HepG2 (cell line): ENCODE data around the gene PA2G4. TPM values are rescaled to one million over a fixed set of nuclear protein-coding genes. Genes with fewer than 3 reads are reported as not detected.

Experiments
- ATF1 ChIP-seq: IDR thresholded peaks from 2 replicates; pipeline ENCODE4 v1.6.1; 2016; ENCODE audit warnings: mild to moderate bottlenecking, control low read depth
- FOSL1 ChIP-seq: sonication (generic); formaldehyde crosslinking; IDR thresholded peaks from 2 replicates; pipeline ENCODE4 v1.9.0; 2021; ENCODE audit warnings: missing genetic modification reagents, borderline replicate concordance
- HNF4A ChIP-seq: sonication (generic); formaldehyde crosslinking; IDR thresholded peaks from 2 replicates; pipeline ENCODE4 v1.4.0; 2020; ENCODE audit warnings: missing genetic modification reagents
- HNRNPK ChIP-seq: fragments of 200-400 bp; formaldehyde crosslinking; IDR thresholded peaks from 2 replicates; pipeline ENCODE4 v1.6.1; 2018; ENCODE audit warnings: low read length, low read depth, moderate library complexity, mild to moderate bottlenecking; ENCODE audit not compliant: poor library complexity, severe bottlenecking
- HOXA5 ChIP-seq: sonication (generic); formaldehyde crosslinking; IDR thresholded peaks from 2 replicates; pipeline ENCODE4 v1.4.0; 2020; ENCODE audit warnings: missing genetic modification reagents
- IRX3 ChIP-seq: sonication (generic); formaldehyde crosslinking; IDR thresholded peaks from 2 replicates; pipeline ENCODE4 v1.8.1; 2023; ENCODE audit warnings: mild to moderate bottlenecking, low read depth, missing genetic modification reagents, borderline replicate concordance
- KMT2B ChIP-seq: IDR thresholded peaks from 2 replicates; pipeline ENCODE4 v1.6.1; 2016; ENCODE audit warnings: missing genetic modification reagents, missing compliant biosample characterization
- MAFF ChIP-seq: IDR thresholded peaks from 2 replicates; pipeline ENCODE4 v1.6.1; 2011; ENCODE audit warnings: low read depth, low read length, improper control_type of control experiment
- SP4 ChIP-seq: sonication (generic); formaldehyde crosslinking; IDR thresholded peaks from 2 replicates; pipeline ENCODE4 v1.8.1; 2023; ENCODE audit warnings: mild to moderate bottlenecking, missing genetic modification reagents
- ZBTB7A ChIP-seq: sonication (generic); formaldehyde crosslinking; IDR thresholded peaks from 2 replicates; pipeline ENCODE4 v1.8.0; 2022; ENCODE audit warnings: mild to moderate bottlenecking, missing genetic modification reagents
- ZNF224 ChIP-seq: sonication (generic); formaldehyde crosslinking; IDR thresholded peaks from 2 replicates; pipeline ENCODE4 v1.5.0; 2020; ENCODE audit warnings: mild to moderate bottlenecking, missing genetic modification reagents
- ZNF281 ChIP-seq: sonication (generic); formaldehyde crosslinking; IDR thresholded peaks from 2 replicates; pipeline ENCODE4 v1.4.0; 2020; ENCODE audit warnings: missing genetic modification reagents, borderline replicate concordance
- ZNF317 ChIP-seq: sonication (generic); formaldehyde crosslinking; IDR thresholded peaks from 2 replicates; pipeline ENCODE4 v1.5.0; 2020; ENCODE audit warnings: mild to moderate bottlenecking, missing genetic modification reagents
- ZNF546 ChIP-seq: sonication (generic); formaldehyde crosslinking; conservative IDR thresholded peaks from 2 replicates; pipeline ENCODE4 v1.8.1; 2023; ENCODE audit warnings: mild to moderate bottlenecking, missing genetic modification reagents
- ZNF557 ChIP-seq: sonication (generic); formaldehyde crosslinking; IDR thresholded peaks from 2 replicates; pipeline ENCODE4 v1.4.0; 2020; ENCODE audit warnings: missing genetic modification reagents
- ZNF562 ChIP-seq: sonication (generic); formaldehyde crosslinking; IDR thresholded peaks from 2 replicates; pipeline ENCODE4 v1.8.0; 2022; ENCODE audit warnings: missing genetic modification reagents, borderline replicate concordance
- ZNF577 ChIP-seq: sonication (generic); formaldehyde crosslinking; IDR thresholded peaks from 2 replicates; pipeline ENCODE4 v1.4.0; 2020; ENCODE audit warnings: mild to moderate bottlenecking, low read depth, missing genetic modification reagents, borderline replicate concordance
- ZNF609 ChIP-seq: sonication (generic); formaldehyde crosslinking; IDR thresholded peaks from 2 replicates; pipeline ENCODE4 v1.4.0; 2020; ENCODE audit warnings: mild to moderate bottlenecking, missing genetic modification reagents, borderline replicate concordance
- ZNF660 ChIP-seq: sonication (generic); formaldehyde crosslinking; IDR thresholded peaks from 2 replicates; pipeline ENCODE4 v1.5.1; 2020; ENCODE audit warnings: mild to moderate bottlenecking, low read depth, missing genetic modification reagents, borderline replicate concordance
- ZNF740 ChIP-seq: sonication (generic); formaldehyde crosslinking; IDR thresholded peaks from 2 replicates; pipeline ENCODE4 v1.4.0; 2020; ENCODE audit warnings: missing genetic modification reagents
- ZSCAN9 ChIP-seq: IDR thresholded peaks from 2 replicates; pipeline ENCODE4 v1.6.1; 2016; ENCODE audit warnings: borderline replicate concordance
- ZZZ3 ChIP-seq: sonication (generic); formaldehyde crosslinking; IDR thresholded peaks from 2 replicates; pipeline ENCODE4 v1.4.0; 2020; ENCODE audit warnings: missing genetic modification reagents, mild to moderate bottlenecking, borderline replicate concordance
- polyA plus RNA-seq, 8 experiments: library from polyadenylated mRNA; depleted of rRNA in 3 of 8; stranded (reverse) in 7 of 8; unstranded in 1 of 8; fragments of >200 nt; fragmentation: Illumina TruSeq in 4 of 8; extraction: Trizol in 4 of 8; gene quantifications; 2 replicates each; pipeline versions ENCODE4 v1.2.1 to v1.2.3, GENCODE V29; 2011 to 2016; ENCODE audit warnings: low read depth in 4 of 8, missing spikeins in 1 of 8, mixed read lengths in 1 of 8; ENCODE audit not compliant: insufficient read depth in 1 of 8
- total RNA-seq, 5 experiments: library from RNA; depleted of rRNA; stranded (reverse); fragments of >200 nt; fragmentation: Illumina TruSeq; extraction: Trizol; gene quantifications; 2 replicates each; pipeline ENCODE4 v1.2.3, GENCODE V29; 2016; ENCODE audit warnings: low read depth in 1 of 5
- TF ChIP-seq, protein P1 (sequence below): sonication (generic); formaldehyde crosslinking; IDR thresholded peaks from 2 replicates; pipeline ENCODE4 v1.4.0; 2020; ENCODE audit warnings: mild to moderate bottlenecking, missing genetic modification reagents

PA2G4 gene
- total and polyA plus RNA-seq, 2 of the 13 experiments (the other 11 are each of a cell fraction or from before 2014, with no cell fraction given) = 147 to 240 TPM

DNA sequence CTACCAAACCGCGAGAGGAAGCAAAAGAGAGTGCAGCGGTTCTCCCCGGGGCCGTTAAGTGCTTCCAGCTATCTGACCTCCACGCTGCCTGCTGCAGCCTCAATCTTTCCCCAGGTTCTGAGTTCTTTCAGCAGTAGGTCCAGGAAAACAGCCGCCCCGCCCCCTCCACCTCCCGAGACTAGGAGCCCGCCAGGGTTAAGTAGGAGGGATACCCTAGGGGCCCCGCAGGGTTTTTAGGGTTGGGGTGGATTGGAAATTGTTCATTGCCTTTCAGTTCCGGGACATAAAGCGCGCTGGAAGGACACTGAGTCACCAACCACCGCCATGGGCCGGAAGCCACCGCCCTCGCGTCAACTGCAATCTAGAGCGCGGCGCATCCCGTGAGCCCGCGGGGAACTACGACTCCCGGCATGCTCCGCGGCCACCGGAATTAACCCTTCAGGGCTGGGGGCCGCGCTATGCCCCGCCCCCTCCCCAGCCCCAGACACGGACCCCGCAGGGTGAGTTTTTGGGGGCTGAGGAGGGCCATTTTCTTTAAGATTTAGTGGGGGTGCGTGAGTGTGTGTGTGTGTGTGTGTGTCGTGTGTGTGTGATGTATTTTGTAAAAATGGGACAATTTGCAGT lies 47.9 kb downstream of the PA2G4 start, which contains the start of gene MYL6B (continued):
- TF ChIP-seq HNRNPK = no peak
- TF ChIP-seq ZNF660 (CRISPR knock-in tag) = no peak
- TF ChIP-seq ZNF546 (CRISPR knock-in tag) = no peak
- peak; percentile 57; the same call in 1 of the 2 replicates for TF ChIP-seq KMT2B
- no peak for TF ChIP-seq ZNF577 (CRISPR knock-in tag)
- no peak for TF ChIP-seq ZNF609
- TF ChIP-seq, protein P1, sequence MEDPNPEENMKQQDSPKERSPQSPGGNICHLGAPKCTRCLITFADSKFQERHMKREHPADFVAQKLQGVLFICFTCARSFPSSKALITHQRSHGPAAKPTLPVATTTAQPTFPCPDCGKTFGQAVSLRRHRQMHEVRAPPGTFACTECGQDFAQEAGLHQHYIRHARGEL = no peak
- no peak for TF ChIP-seq ZNF557
- peak; percentile 65; the same call in 1 of the 2 replicates for TF ChIP-seq HOXA5
- TF ChIP-seq MAFF = no peak
- peak; percentile 56; the same call in 1 of the 2 replicates for TF ChIP-seq ATF1
- peak; percentile 64; the same call in 1 of the 2 replicates for TF ChIP-seq SP4 (CRISPR knock-in tag)
- no peak for TF ChIP-seq ZNF740 (CRISPR knock-in tag)
- no peak for TF ChIP-seq ZZZ3 (CRISPR knock-in tag)
- no peak for TF ChIP-seq ZNF224 (CRISPR knock-in tag)
- TF ChIP-seq HNF4A (CRISPR knock-in tag) = no peak
- no peak for TF ChIP-seq ZNF562
- no peak for TF ChIP-seq IRX3
- no peak for TF ChIP-seq ZNF281 (CRISPR knock-in tag)
- no peak for TF ChIP-seq ZBTB7A (CRISPR knock-in tag)
- 0 out of 2 replicates have a peak, but pooled peaks have one; percentile 1 for TF ChIP-seq ZNF317 (CRISPR knock-in tag)
- no peak for TF ChIP-seq FOSL1
- no peak for TF ChIP-seq ZSCAN9
